ENCODE data around the gene GALNS. TPM values are rescaled to one million over a fixed set of nuclear protein-coding genes. Genes with fewer than 3 reads are reported as not detected.

GALNS gene
- total and polyA plus RNA-seq, 2 of the 8 experiments (the other 6 are each of a cell fraction or from before 2014, with no cell fraction given): 8.9 to 17.8 TPM

GRCh38 chr16:88792668-88793250, 64.0 kb downstream of the GALNS start:
- Histone ChIP-seq H3K23me2 (ENCODE audit: low read depth, low read length) (no peaks in the 10 kb centered on the region; the same call in 1 of the 2 replicates), H3K23ac (ENCODE audit: insufficient read length) (no peak overlapping the region), H2BK20ac (ENCODE audit: low read length) (0 out of 2 replicates have a peak overlapping the region, but pooled peaks have one; percentile 72), H3K18ac (ENCODE audit: extremely low read depth, low read length) (peak overlapping the region; percentile 62; the same call in 1 of the 2 replicates), H3K4me1 (replicated peaks in 1 of 4; ENCODE audit: control insufficient read depth in 3 of 4, insufficient read depth in 4 of 4, low read length in 3 of 4) (peaks cover 0 to 26% (median 18%) of the 10 kb centered on the region in 4 experiments; a peak in 6 of 7 replicates), H3K79me1 (ENCODE audit: low read depth, low read length) (no peaks in the 10 kb centered on the region), H2BK15ac (ENCODE audit: low read length) (peak overlapping the region; percentile 92; the same call in 1 of the 2 replicates), H2BK5ac (ENCODE audit: low read depth, low read length) (peak overlapping the region; percentile 78; the same call in 1 of the 2 replicates), H3K36me3 (ENCODE audit: control insufficient read depth in 2 of 4, insufficient read depth in 4 of 4, low read length in 3 of 4) (no peaks in the 10 kb centered on the region), H3K27ac (ENCODE audit: low read depth, low read length) (no peak overlapping the region), H3K14ac (ENCODE audit: insufficient read length) (no peak overlapping the region), H3K27me3 (replicated peaks in 1 of 4; ENCODE audit: control insufficient read depth in 3 of 4, extremely low read depth in 1 of 4, insufficient read depth in 3 of 4, low read length in 3 of 4) (no peaks in the 10 kb centered on the region; a peak in 1 of 7 replicates), H4K91ac (replicated peaks; ENCODE audit: insufficient read length, low read length) (peak overlapping the region; percentile 98), H2AFZ (ENCODE audit: low read length) (no peak overlapping the region), H3K56ac (replicated peaks; ENCODE audit: insufficient read length, low read depth, low read length) (no peak overlapping the region), H3K9ac (replicated peaks in 1 of 4; ENCODE audit: extremely low read depth in 1 of 4, low read depth in 3 of 4, low read length in 3 of 4) (no peak overlapping the region), H3K9me3 (ENCODE audit: insufficient read depth in 2 of 2, low read depth in 1 of 2, low read length in 1 of 2) (no peaks in the 10 kb centered on the region), H3K4me2 (ENCODE audit: insufficient read depth in 1 of 2, low read depth in 2 of 2, low read length in 2 of 2) (no peak overlapping the region), H2AK5ac (ENCODE audit: low read depth, low read length) (no peak overlapping the region), H4K8ac (ENCODE audit: extremely low read depth, insufficient read depth, low read length) (peak overlapping the region; percentile 65; the same call in 1 of the 2 replicates), H2BK120ac (replicated peaks; ENCODE audit: low read depth, low read length) (peak overlapping the region; percentile 84), H3K79me2 (ENCODE audit: control insufficient read depth in 1 of 2, insufficient read depth in 2 of 2, low read length in 2 of 2) (no peaks in the 10 kb centered on the region), H4K20me1 (replicated peaks in 1 of 2; ENCODE audit: control insufficient read depth in 1 of 2, insufficient read depth in 2 of 2, low read length in 2 of 2) (no peaks in the 10 kb centered on the region), H3K4me3 (ENCODE audit: extremely low read depth in 1 of 4, insufficient read depth in 2 of 4, low read depth in 3 of 4, low read length in 4 of 4) (no peak overlapping the region), H4K5ac (ENCODE audit: insufficient read length, low read depth, low read length) (no peak overlapping the region), H3K4ac (replicated peaks; ENCODE audit: insufficient read length, low read depth, low read length) (peak overlapping the region; percentile 46), H2BK12ac (ENCODE audit: low read depth, low read length) (peak overlapping the region; percentile 97; the same call in 1 of the 2 replicates)
- ChIA-PET POLR2A (ENCODE audit: partially characterized antibody) (interaction anchor here (1.1 to 2.5 kb wide), 5 partner anchors 8 to 40 kb away, joined by 3 to 6 read pairs (median 3); no protein-coding TSS in a partner anchor), CTCF (ENCODE audit: partially characterized antibody) (interaction anchor here (0.5 to 1.8 kb wide), 16 partner anchors 8 to 496 kb away, joined by 3 to 8 read pairs (median 3); no protein-coding TSS in a partner anchor)
- WGBS, 2 experiments (ENCODE audit: extremely low coverage in 1 of 2, insufficient coverage in 1 of 2, insufficient read length in 1 of 2, insufficient replicate concordance in 2 of 2, low coverage in 1 of 2, low lambda C conversion rate in 2 of 2, missing lambda C conversion rate in 1 of 2): 90% methylated on average over 10 of the region's 12 CpGs; no CpG with 5 or more reads in 1 of the 2 experiments
- no peak for FAIRE-seq
- DNase-seq (ENCODE audit: low read depth in 1 of 2, low spot score in 2 of 2): no peak
- TF ChIP-seq SIX5 (IDR thresholded peaks at IDR 0.05; ENCODE audit: low read depth, low read length) (no peak), BRCA1 (IDR thresholded peaks at IDR 0.05; ENCODE audit: low read depth, low read length) (no peak), MAX (IDR thresholded peaks at IDR 0.05) (0 out of 2 replicates have a peak, but pooled peaks have one; percentile 12), E2F6 (IDR thresholded peaks at IDR 0.05) (peak; percentile 59; the same call in 1 of the 2 replicates), KDM1A (IDR thresholded peaks at IDR 0.05; ENCODE audit: borderline replicate concordance, low read length) (no peak)
